ENCODE results near the gene IDS. TPM values are rescaled to one million over a fixed set of nuclear protein-coding genes. Genes with fewer than 3 reads are reported as not detected.

Gene IDS
- total and polyA plus RNA-seq, 12 donors, result 24.0 to 89.5 (median 71.4) TPM

GRCh38 chrX:149516604-149517003 lies 11.5 kb upstream of the IDS start:
- DNase-seq, result no peak
- TF ChIP-seq CTCF (IDR thresholded peaks at IDR 0.05), result no peak
- Histone ChIP-seq H3K36me3 (no peaks in the 10 kb centered on the region), H3K27ac (no peak overlapping the region), H3K27me3 (no peaks in the 10 kb centered on the region), H3K4me3 (no peak overlapping the region), H3K4me1 (peaks cover 0 to 21% (median 0%) of the 10 kb centered on the region in 9 donors), H3K9me3 (no peaks in the 10 kb centered on the region)
- 37 to 39% methylated on average over 2 of the region's 2 CpGs for WGBS, 2 donors
- no peak for ATAC-seq
- intact Hi-C loops (cut with DNase I), result no loop called here

- Histone ChIP-seq H3K9me3 (no peaks in the 10 kb centered on the region), H3K4me1 (peaks cover 0 to 21% (median 0%) of the 10 kb centered on the region in 9 donors), H3K27me3 (no peaks in the 10 kb centered on the region), H3K36me3 (no peaks in the 10 kb centered on the region), H3K27ac (no peak overlapping the region), H3K4me3 (no peak overlapping the region)
- 44 to 48% methylated on average over 4 of the region's 4 CpGs for WGBS, 2 donors
- DNase-seq (no peak), ATAC-seq (peak in 6 of 8 donors; percentile 18 to 58 (median 48))
- intact Hi-C loops (cut with DNase I), result no loop called here
- TF ChIP-seq CTCF (IDR thresholded peaks at IDR 0.05), result no peak
These were observed 11.0 kb upstream of the IDS start for GRCh38 chrX:149515954-149516602.

- Histone ChIP-seq H3K4me1 (peaks cover 0 to 21% (median 0%) of the 10 kb centered on the region in 9 donors), H3K27ac (peak overlapping the region in 1 of 10 donors; percentile 8), H3K27me3 (peaks cover 0 to 9% (median 0%) of the 10 kb centered on the region in 7 donors), H3K4me3 (no peak overlapping the region), H3K9me3 (no peaks in the 10 kb centered on the region), H3K36me3 (no peaks in the 10 kb centered on the region)
- intact Hi-C loops (cut with DNase I), result no loop called here
- DNase-seq (no peak), ATAC-seq (peak in 1 of 8 donors; percentile 26)
- WGBS, 2 donors, result 63 to 81% methylated on average over 9 of the region's 9 CpGs
- no peak for TF ChIP-seq CTCF (IDR thresholded peaks at IDR 0.05)
These were observed 8.8 kb upstream of the IDS start for GRCh38 chrX:149513825-149514428.

- intact Hi-C loops (cut with DNase I), result no loop called here
- Histone ChIP-seq H3K27me3 (peaks cover 0 to 11% (median 0%) of the 10 kb centered on the region in 7 donors), H3K4me1 (peaks cover 0 to 21% (median 0%) of the 10 kb centered on the region in 9 donors), H3K27ac (no peak overlapping the region), H3K36me3 (no peaks in the 10 kb centered on the region), H3K4me3 (no peak overlapping the region), H3K9me3 (no peaks in the 10 kb centered on the region)
- peak; percentile 25 to 66 (median 59) for TF ChIP-seq CTCF (IDR thresholded peaks at IDR 0.05)
- peak; percentile 50 to 79 (median 67) for ATAC-seq
- whole genome bisulfite sequencing, 2 donors, result 82 to 91% methylated on average over 4 of the region's 4 CpGs
- DNase-seq, result peak in 1 of 2 donors; percentile 40
These were observed 7.2 kb upstream of the IDS start for GRCh38 chrX:149512225-149512885.
